HEK293T (cell line): ENCODE data around the gene LRRC17.
"Not testable (repeated sequence)": the region's sequence is repeated elsewhere in the genome, so short reads cannot be mapped to it uniquely, and the experiment has no call there.

Experiments used
- CTCF ChIA-PET: fragments of 350-600 bp; formaldehyde crosslinking; extraction: SDS; loops from one replicate; lab custom pipeline; 2021; ENCODE audit warnings: antibody characterized with exemption, inconsistent platforms; lab: Yijun Ruan, JAX
- POLR2A ChIA-PET: fragments of 350-600 bp; formaldehyde crosslinking; extraction: SDS; loops from one replicate; lab custom pipeline; 2020; ENCODE audit warnings: antibody characterized with exemption, inconsistent platforms; lab: Yijun Ruan, JAX
- DNase-seq: peaks from one replicate; pipeline ENCODE4 v3.0.0; 2012; ENCODE audit warnings: mixed read lengths; ENCODE audit errors: extremely low spot score
- ARNT ChIP-seq: fragments of 450-650 bp; IDR thresholded peaks from 2 replicates; pipeline ENCODE4 v1.6.1; 2017; ENCODE audit warnings: mild to moderate bottlenecking
- BHLHE40 ChIP-seq: fragments of 450-650 bp; IDR thresholded peaks from 2 replicates; pipeline ENCODE4 v1.6.1; 2016; ENCODE audit warnings: mild to moderate bottlenecking, moderate library complexity, borderline replicate concordance
- CTBP1 ChIP-seq: fragments of 450-650 bp; IDR thresholded peaks from 2 replicates; pipeline ENCODE4 v1.6.1; 2016; ENCODE audit warnings: borderline replicate concordance
- ELF4 ChIP-seq: fragments of 450-650 bp; IDR thresholded peaks from 2 replicates; pipeline ENCODE4 v1.6.1; 2017; ENCODE audit warnings: antibody characterized with exemption
- FOXA1 ChIP-seq: fragments of 450-650 bp; IDR thresholded peaks from 2 replicates; pipeline ENCODE4 v1.6.1; 2016; ENCODE audit warnings: mild to moderate bottlenecking
- FOXK2 ChIP-seq: fragments of 450-650 bp; IDR thresholded peaks from 2 replicates; pipeline ENCODE4 v1.6.1; 2016; ENCODE audit warnings: mild to moderate bottlenecking
- FOXM1 ChIP-seq: fragments of 450-650 bp; IDR thresholded peaks from 2 replicates; pipeline ENCODE4 v1.6.1; 2017; ENCODE audit warnings: mild to moderate bottlenecking, borderline replicate concordance
- HDGF ChIP-seq: fragments of 450-650 bp; IDR thresholded peaks from 2 replicates; pipeline ENCODE4 v1.6.1; 2017; ENCODE audit warnings: antibody characterized with exemption, borderline replicate concordance
- L3MBTL2 ChIP-seq: fragments of 450-650 bp; conservative IDR thresholded peaks from 2 replicates; pipeline ENCODE4 v1.6.1; 2016; ENCODE audit warnings: mild to moderate bottlenecking
- LEF1 ChIP-seq: fragments of 450-650 bp; IDR thresholded peaks from 2 replicates; pipeline ENCODE4 v1.6.1; 2017; ENCODE audit warnings: mild to moderate bottlenecking, borderline replicate concordance
- NFRKB ChIP-seq: fragments of 450-650 bp; IDR thresholded peaks from 2 replicates; pipeline ENCODE4 v1.6.1; 2016; ENCODE audit warnings: mild to moderate bottlenecking, moderate library complexity
- PKNOX1 ChIP-seq: fragments of 450-650 bp; IDR thresholded peaks from 2 replicates; pipeline ENCODE4 v1.6.1; 2016
- SP1 ChIP-seq: fragments of 450-650 bp; IDR thresholded peaks from 2 replicates; pipeline ENCODE4 v1.6.1; 2017
- SUZ12 ChIP-seq: fragments of 450-650 bp; IDR thresholded peaks from 2 replicates; pipeline ENCODE4 v1.6.1; 2016; ENCODE audit warnings: mild to moderate bottlenecking
- TARDBP ChIP-seq: fragments of 450-650 bp; IDR thresholded peaks from 2 replicates; pipeline ENCODE4 v1.6.1; 2016
- ZNF384 ChIP-seq: fragments of 450-650 bp; IDR thresholded peaks from 2 replicates; pipeline ENCODE4 v1.6.1; 2016

Gene LRRC17

GRCh38 chr7:102942868-102943267 is 30.1 kb downstream of the LRRC17 start:
- CTCF ChIA-PET: no interaction called here
- DNase-seq: no peak
- POLR2A ChIA-PET: no interaction called here
- TF ChIP-seq SP1 (no peak), FOXA1 (no peak), L3MBTL2 (no peak), TARDBP (no peak), CTBP1 (no peak), PKNOX1 (no peak), ARNT (no peak), ELF4 (no peak), FOXM1 (no peak), SUZ12 (no peak), NFRKB (no peak), LEF1 (no peak), BHLHE40 (no peak), FOXK2 (no peak), HDGF (no peak), ZNF384 (no peak)

GRCh38 chr7:102943423-102944169 is 30.8 kb downstream of the LRRC17 start:
- CTCF ChIA-PET: interaction anchor here (0.5 kb wide), 1 partner anchor 118 kb away, joined by 6 read pairs; no protein-coding TSS in a partner anchor
- TF ChIP-seq LEF1 (no peak), ZNF384 (no peak), SUZ12 (no peak), HDGF (no peak), CTBP1 (no peak), ELF4 (no peak)
- DNase-seq: no peak
- POLR2A ChIA-PET: no interaction called here

GRCh38 chr7:102944241-102944640 is 31.4 kb downstream of the LRRC17 start:
- CTCF ChIA-PET: interaction anchor here (0.5 kb wide), 1 partner anchor 118 kb away, joined by 6 read pairs; no protein-coding TSS in a partner anchor
- POLR2A ChIA-PET: no interaction called here
- TF ChIP-seq NFRKB (no peak), LEF1 (no peak), FOXK2 (no peak), BHLHE40 (no peak), SP1 (no peak), SUZ12 (no peak), CTBP1 (no peak), FOXA1 (no peak), ZNF384 (no peak), TARDBP (no peak), L3MBTL2 (no peak), PKNOX1 (no peak), ELF4 (no peak), ARNT (no peak), FOXM1 (no peak), HDGF (no peak)
- DNase-seq: no peak

- no peak for DNase-seq
- ChIA-PET POLR2A (no interaction called here), CTCF (no interaction called here)
- no peak for TF ChIP-seq CTBP1
- no peak for TF ChIP-seq FOXK2
- TF ChIP-seq PKNOX1: no peak
- no peak for TF ChIP-seq ARNT
- TF ChIP-seq BHLHE40: no peak
- no peak for TF ChIP-seq LEF1
- no peak for TF ChIP-seq ELF4
- no peak for TF ChIP-seq ZNF384
- no peak for TF ChIP-seq SP1
- no peak for TF ChIP-seq FOXM1
- no peak for TF ChIP-seq L3MBTL2
- no peak for TF ChIP-seq SUZ12
- TF ChIP-seq TARDBP: no peak
- no peak for TF ChIP-seq NFRKB
- TF ChIP-seq HDGF: no peak
- TF ChIP-seq FOXA1: no peak
Observed at GRCh38 chr7:102951839-102952238, 39.0 kb downstream of the LRRC17 start.

GRCh38 chr7:102953406-102953805 is 40.6 kb downstream of the LRRC17 start:
- TF ChIP-seq PKNOX1 (no peak), LEF1 (no peak), HDGF (no peak), BHLHE40 (no peak), ZNF384 (no peak), SUZ12 (no peak), FOXA1 (no peak), ELF4 (no peak), TARDBP (no peak), NFRKB (no peak), ARNT (no peak), CTBP1 (no peak), FOXK2 (no peak), L3MBTL2 (no peak), FOXM1 (no peak), SP1 (no peak)
- ChIA-PET CTCF (no interaction called here), POLR2A (no interaction called here)
- DNase-seq: no peak

- CTCF ChIA-PET, POLR2A ChIA-PET, DNase-seq: not testable (repeated sequence)
Observed at GRCh38 chr7:102954359-102954758, 41.6 kb downstream of the LRRC17 start.

- POLR2A ChIA-PET, DNase-seq, CTCF ChIA-PET: not testable (repeated sequence)
Observed at GRCh38 chr7:102958004-102958403, 45.2 kb downstream of the LRRC17 start.

- DNase-seq, CTCF ChIA-PET, POLR2A ChIA-PET: not testable (repeated sequence)
Observed at GRCh38 chr7:102961993-102962392, 49.2 kb downstream of the LRRC17 start.
